Sigmoid colon (tissue), 7 donors: ENCODE data around the gene SCYGR5. TPM values are rescaled to one million over a fixed set of nuclear protein-coding genes. Genes with fewer than 3 reads are reported as not detected.

Experiments
- DNase-seq: peaks from one replicate; pipeline ENCODE4 v3.0.0-alpha.2; 2019
- H3K27ac ChIP-seq, 4 donors: fragments of 200-600 bp; sonication (generic); one replicate each; pipeline ENCODE4 v1.5.1; 2016 to 2019; ENCODE audit warnings: mild to moderate bottlenecking in 1 of 4
- H3K27me3 ChIP-seq, 3 donors: fragments of 200-600 bp; sonication (generic); one replicate each; pipeline ENCODE4 v1.5.1; 2019; ENCODE audit warnings: mild to moderate bottlenecking in 1 of 3
- H3K36me3 ChIP-seq, 4 donors: fragments of 200-600 bp; sonication (generic); one replicate each; pipeline ENCODE4 v1.5.1; 2016 to 2019
- H3K4me1 ChIP-seq, 4 donors: fragments of 200-600 bp; sonication (generic); one replicate each; pipeline ENCODE4 v1.5.1; 2017 to 2019
- H3K4me3 ChIP-seq, 4 donors: fragments of 200-600 bp; sonication (generic); one replicate each; pipeline ENCODE4 v1.5.1; 2017 to 2019; ENCODE audit warnings: mild to moderate bottlenecking in 2 of 4, moderate library complexity in 1 of 4
- H3K9me3 ChIP-seq, 4 donors: fragments of 200-600 bp in 3 of 4; sonication (generic) in 3 of 4; one replicate each; pipeline versions ENCODE4 v1.5.1 to v1.6.1; 2013 to 2019
- EP300 ChIP-seq, 4 donors: sonication (generic); formaldehyde crosslinking; IDR thresholded peaks; one replicate each; pipeline ENCODE4 v1.6.1; 2017; ENCODE audit warnings: antibody characterized with exemption in 4 of 4
- POLR2A ChIP-seq, 2 donors: fragments of 450-650 bp; IDR thresholded peaks; one replicate each; pipeline ENCODE4 v1.6.1; 2016; ENCODE audit warnings: antibody characterized with exemption in 2 of 2, mild to moderate bottlenecking in 2 of 2, moderate library complexity in 2 of 2
- POLR2AphosphoS5 ChIP-seq, 4 donors: sonication (generic); formaldehyde crosslinking; IDR thresholded peaks; one replicate each; pipeline ENCODE4 v1.6.1; 2017; ENCODE audit warnings: antibody characterized with exemption in 4 of 4
- WGBS, 2 donors: extraction: QIAGEN DNeasy Blood & Tissue Kit; methylation state at CpG; one replicate each; pipeline ENCODE4 v1.1.7; 2013; 5-methylcytosine and 5-hydroxymethylcytosine counted together
- intact Hi-C: fragments of 100-400 bp; cut with DNase I; formaldehyde crosslinking; loops from one replicate; pipeline ENCODE4 v1.15.1; 2023
- polyA plus RNA-seq, 3 donors: library from polyadenylated mRNA; stranded (reverse); fragments of 200-250 nt; gene quantifications; one replicate each; pipeline ENCODE4 v1.2.3, GENCODE V29; 2013
- total RNA-seq, 4 donors: library from RNA; depleted of rRNA; stranded (reverse); fragments of >200 nt; gene quantifications; one replicate each; pipeline ENCODE4 v1.1.0, GENCODE V29; 2016
- TF ChIP-seq, protein P1 (sequence below), 4 experiments: fragments of 450-650 bp in 3 of 4; fragments of 200-600 bp in 1 of 4; IDR thresholded peaks; one replicate each; pipeline ENCODE4 v1.5.1; 2016 to 2019; ENCODE audit warnings: antibody characterized with exemption in 4 of 4, mild to moderate bottlenecking in 3 of 4, moderate library complexity in 2 of 4
- donor health status: healthy with polysubstance abuse.
- donor health status: Bipolar disorder and iron deficiency.
- donor health status: healthy.

The SCYGR5 gene
- total and polyA plus RNA-seq, 7 donors = not detected

DNA sequence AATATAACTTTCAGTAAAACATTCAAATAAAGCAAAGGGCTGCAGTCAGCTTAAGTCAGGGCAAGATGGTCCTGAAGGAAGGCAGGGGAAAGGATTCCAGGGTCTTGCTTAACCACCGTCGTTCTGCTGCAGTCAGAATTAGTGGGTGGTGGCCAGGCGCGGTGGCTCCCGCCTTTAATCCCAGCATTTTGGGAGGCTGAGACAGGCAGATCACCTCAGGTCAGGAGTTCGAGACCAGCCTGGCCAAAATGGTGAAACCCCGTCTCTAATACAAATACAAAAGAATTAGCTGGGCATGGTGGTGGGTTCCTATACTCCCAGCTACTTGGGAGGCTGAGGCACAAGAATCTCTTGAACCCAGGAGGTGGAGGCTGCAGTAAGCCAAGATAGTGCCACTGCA lies 44.4 kb downstream of the SCYGR5 start:
- TF ChIP-seq EP300 (IDR thresholded peaks at IDR 0.05) (no peak), POLR2A (IDR thresholded peaks at IDR 0.05) (no peak), POLR2AphosphoS5 (IDR thresholded peaks at IDR 0.05) (no peak)
- TF ChIP-seq, protein P1, sequence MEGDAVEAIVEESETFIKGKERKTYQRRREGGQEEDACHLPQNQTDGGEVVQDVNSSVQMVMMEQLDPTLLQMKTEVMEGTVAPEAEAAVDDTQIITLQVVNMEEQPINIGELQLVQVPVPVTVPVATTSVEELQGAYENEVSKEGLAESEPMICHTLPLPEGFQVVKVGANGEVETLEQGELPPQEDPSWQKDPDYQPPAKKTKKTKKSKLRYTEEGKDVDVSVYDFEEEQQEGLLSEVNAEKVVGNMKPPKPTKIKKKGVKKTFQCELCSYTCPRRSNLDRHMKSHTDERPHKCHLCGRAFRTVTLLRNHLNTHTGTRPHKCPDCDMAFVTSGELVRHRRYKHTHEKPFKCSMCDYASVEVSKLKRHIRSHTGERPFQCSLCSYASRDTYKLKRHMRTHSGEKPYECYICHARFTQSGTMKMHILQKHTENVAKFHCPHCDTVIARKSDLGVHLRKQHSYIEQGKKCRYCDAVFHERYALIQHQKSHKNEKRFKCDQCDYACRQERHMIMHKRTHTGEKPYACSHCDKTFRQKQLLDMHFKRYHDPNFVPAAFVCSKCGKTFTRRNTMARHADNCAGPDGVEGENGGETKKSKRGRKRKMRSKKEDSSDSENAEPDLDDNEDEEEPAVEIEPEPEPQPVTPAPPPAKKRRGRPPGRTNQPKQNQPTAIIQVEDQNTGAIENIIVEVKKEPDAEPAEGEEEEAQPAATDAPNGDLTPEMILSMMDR (IDR thresholded peaks at IDR 0.05) = no peak
- intact Hi-C loops = no loop called here
- Histone ChIP-seq H3K4me1 (no peaks in the 10 kb centered on the region), H3K4me3 (no peak overlapping the region), H3K36me3 (no peaks in the 10 kb centered on the region), H3K27me3 (no peaks in the 10 kb centered on the region), H3K27ac (no peak overlapping the region), H3K9me3 (no peaks in the 10 kb centered on the region)
- DNase-seq = no peak
- WGBS, 2 donors = 95 to 96% methylated on average over 7 of the region's 7 CpGs

DNA sequence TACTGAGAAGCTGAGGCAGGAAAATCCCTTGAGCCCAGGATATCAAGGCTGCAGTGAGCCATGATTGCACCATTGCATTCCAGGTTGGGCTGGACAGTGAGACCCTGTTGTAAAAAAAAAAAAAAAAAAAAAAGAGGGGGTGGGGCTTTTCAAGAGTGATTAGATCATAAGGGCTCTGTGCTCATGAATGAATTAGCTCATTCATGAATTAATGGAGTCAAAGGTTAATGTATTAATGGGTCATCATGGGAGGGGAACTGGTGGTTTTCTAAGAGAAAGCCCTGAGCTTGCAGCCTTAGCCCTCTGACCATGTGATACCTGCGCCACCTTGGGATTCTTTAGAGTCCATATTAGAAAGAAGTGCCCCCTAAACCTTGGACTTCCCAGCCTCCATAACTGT lies 46.7 kb downstream of the SCYGR5 start:
- no peaks in the 10 kb centered on the region for H3K27me3 ChIP-seq
- H3K9me3 ChIP-seq = no peaks in the 10 kb centered on the region
- peaks cover 0 to 13% (median 6%) of the 10 kb centered on the region in 4 donors for H3K4me1 ChIP-seq
- intact Hi-C loops = no loop called here
- no peaks in the 10 kb centered on the region for H3K36me3 ChIP-seq
- 93 to 95% methylated on average over 1 of the region's 1 CpG for WGBS, 2 donors
- no peak overlapping the region for H3K4me3 ChIP-seq
- TF ChIP-seq EP300 (IDR thresholded peaks at IDR 0.05) = no peak
- no peak for TF ChIP-seq POLR2AphosphoS5 (IDR thresholded peaks at IDR 0.05)
- TF ChIP-seq POLR2A (IDR thresholded peaks at IDR 0.05) = no peak
- TF ChIP-seq, protein P1 (IDR thresholded peaks at IDR 0.05) = no peak
- no peak overlapping the region for H3K27ac ChIP-seq
- no peak for DNase-seq

DNA sequence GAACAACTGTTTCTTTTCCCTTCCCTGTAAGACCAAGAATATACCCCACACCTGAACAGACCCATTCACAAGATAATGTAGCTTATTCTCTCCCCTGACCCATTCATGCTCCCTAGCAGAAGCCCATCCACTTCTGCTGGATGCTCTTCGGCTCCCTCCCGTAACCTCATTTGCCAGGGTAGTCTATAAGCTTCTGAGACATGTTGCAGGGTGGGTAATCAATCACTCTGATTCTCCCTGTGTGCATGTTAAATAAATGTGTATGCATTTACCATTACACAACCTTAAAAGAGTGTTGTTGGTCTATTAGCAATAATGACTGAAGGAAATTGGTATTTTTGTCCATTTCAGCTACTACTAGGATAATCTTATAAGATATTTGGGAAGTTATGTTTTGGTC lies 49.9 kb downstream of the SCYGR5 start:
- Histone ChIP-seq H3K4me3 (no peak overlapping the region), H3K9me3 (no peaks in the 10 kb centered on the region), H3K4me1 (peaks cover 0 to 18% (median 11%) of the 10 kb centered on the region in 4 donors), H3K36me3 (no peaks in the 10 kb centered on the region), H3K27me3 (no peaks in the 10 kb centered on the region), H3K27ac (no peak overlapping the region)
- no peak for TF ChIP-seq POLR2AphosphoS5 (IDR thresholded peaks at IDR 0.05)
- no peak for TF ChIP-seq EP300 (IDR thresholded peaks at IDR 0.05)
- TF ChIP-seq, protein P1 (IDR thresholded peaks at IDR 0.05) = no peak
- TF ChIP-seq POLR2A (IDR thresholded peaks at IDR 0.05) = no peak
- DNase-seq = no peak
- WGBS, 2 donors = 70 to 84% methylated on average over 2 of the region's 2 CpGs
- intact Hi-C loops = no loop called here

Other genes starting within 250 kb of the SCYGR5 start
- 10 to 100 TPM; 41.8 to 53.9 (median 44.1) TPM for gene AGFG1, start 194.6 kb upstream of the SCYGR5 start, total RNA-seq
- gene AGFG1, start 194.6 kb upstream of the SCYGR5 start, polyA plus RNA-seq = 10 to 100 TPM; 36.0 to 49.5 (median 43.6) TPM
- gene SCYGR2, start 67.9 kb upstream of the SCYGR5 start, total RNA-seq = not detected
- gene SCYGR2, start 67.9 kb upstream of the SCYGR5 start, polyA plus RNA-seq = not detected
- not detected for gene SCYGR3, start 52.0 kb upstream of the SCYGR5 start, total RNA-seq
- not detected for gene SCYGR3, start 52.0 kb upstream of the SCYGR5 start, polyA plus RNA-seq
- not detected for gene SCYGR4, start 49.3 kb upstream of the SCYGR5 start, total RNA-seq
- not detected for gene SCYGR4, start 49.3 kb upstream of the SCYGR5 start, polyA plus RNA-seq
- 1 to 10 TPM in 3 of 4 donors, under 1 TPM in 1; 0.95 to 8.2 (median 1.5) TPM for gene SLC19A3, start 51.2 kb downstream of the SCYGR5 start, total RNA-seq
- gene SLC19A3, start 51.2 kb downstream of the SCYGR5 start, polyA plus RNA-seq = 1 to 10 TPM in 2 of 3 donors, under 1 TPM in 1; 0.69 to 4.6 (median 1.2) TPM
- not detected for gene SCYGR6, start 58.0 kb downstream of the SCYGR5 start, total RNA-seq
- not detected for gene SCYGR6, start 58.0 kb downstream of the SCYGR5 start, polyA plus RNA-seq
- not detected for gene SCYGR7, start 61.5 kb downstream of the SCYGR5 start, total RNA-seq
- not detected for gene SCYGR7, start 61.5 kb downstream of the SCYGR5 start, polyA plus RNA-seq
- not detected for gene SCYGR8, start 79.1 kb downstream of the SCYGR5 start, total RNA-seq
- gene SCYGR8, start 79.1 kb downstream of the SCYGR5 start, polyA plus RNA-seq = not detected
- gene CCL20, start 147.0 kb downstream of the SCYGR5 start, total RNA-seq = 10 to 100 TPM in 1 of 4 donors, 1 to 10 TPM in 1, not detected in 2; 6.4 to 11.4 TPM
- 100 to 1,000 TPM in 1 of 3 donors, 10 to 100 TPM in 2; 15.6 to 255 (median 61.3) TPM for gene CCL20, start 147.0 kb downstream of the SCYGR5 start, polyA plus RNA-seq
- not detected for gene DAW1, start 204.8 kb downstream of the SCYGR5 start, total RNA-seq
- gene DAW1, start 204.8 kb downstream of the SCYGR5 start, polyA plus RNA-seq = under 1 TPM in 1 of 3 donors, not detected in 2; 0.06 TPM